IMR-90 (cell line): Measurements from ENCODE around the gene OR51B4. TPM values are rescaled to one million over a fixed set of nuclear protein-coding genes. Genes with fewer than 3 reads are reported as not detected.

ENCODE experiments used
- ATAC-seq: fragments of 200-7000 bp; cut with Tn5 transposase; 2 replicates; pipeline ENCODE4 v1.9.1; 2020; ENCODE audit warnings: low read depth, mild to moderate bottlenecking, moderate library complexity
- BruUV-seq: library from RNA; stranded (reverse); fragments of 400-500 nt; replicated peaks from 2 replicates; lab custom pipeline; 2021; lab: Mats Ljungman, UMichigan
- CTCF ChIA-PET: fragments of 300-600 bp; formaldehyde crosslinking; extraction: SDS; loops from one replicate; lab custom pipeline; 2021; ENCODE audit warnings: antibody characterized with exemption; lab: Yijun Ruan, JAX
- POLR2A ChIA-PET: fragments of 300-600 bp; sonication (Branson Sonifier 250); formaldehyde crosslinking; loops from one replicate; lab custom pipeline; 2022; ENCODE audit warnings: antibody characterized with exemption; ENCODE audit not compliant: unreplicated experiment; lab: Charles Lee
- DNase-seq: peaks from one replicate; pipeline ENCODE4 v3.0.0; 2013
- H2AFZ ChIP-seq: replicated peaks from 2 replicates; pipeline ENCODE3; 2013; ENCODE audit warnings: low read length, mild to moderate bottlenecking; ENCODE audit not compliant: poor library complexity
- H2AK5ac ChIP-seq: 2 replicates; pipeline ENCODE4 v1.6.1; 2013; ENCODE audit warnings: low read depth, low read length, inconsistent platforms
- H2AK9ac ChIP-seq: replicated peaks from 2 replicates; pipeline ENCODE3; 2013; ENCODE audit warnings: mild to moderate bottlenecking, low read depth, low read length, moderate library complexity; ENCODE audit not compliant: poor library complexity
- H2BK120ac ChIP-seq: 2 replicates; pipeline ENCODE4 v1.6.1; 2013; ENCODE audit warnings: low read depth, low read length, inconsistent platforms
- H2BK15ac ChIP-seq: 3 replicates; pipeline ENCODE4 v1.6.1; 2013; ENCODE audit warnings: low read depth, low read length, inconsistent platforms
- H2BK20ac ChIP-seq: 2 replicates; pipeline ENCODE4 v1.6.1; 2013; ENCODE audit warnings: low read depth, mild to moderate bottlenecking, inconsistent platforms, low read length, moderate library complexity
- H2BK5ac ChIP-seq: 2 replicates; pipeline ENCODE4 v1.6.1; 2013; ENCODE audit warnings: mild to moderate bottlenecking, low read depth, low read length, inconsistent platforms; ENCODE audit not compliant: poor library complexity, severe bottlenecking
- H3K14ac ChIP-seq: replicated peaks from 2 replicates; pipeline ENCODE4 v1.6.1; 2013; ENCODE audit warnings: low read depth, low read length, inconsistent platforms
- H3K18ac ChIP-seq: 2 replicates; pipeline ENCODE4 v1.6.1; 2013; ENCODE audit warnings: low read depth, low read length, control low read depth
- H3K23ac ChIP-seq: 2 replicates; pipeline ENCODE4 v1.6.1; 2013; ENCODE audit warnings: low read depth, low read length, inconsistent platforms
- H3K27ac ChIP-seq: 2 replicates; pipeline ENCODE4 v1.5.1; 2013; ENCODE audit warnings: mild to moderate bottlenecking, control low read depth, low read length; ENCODE audit not compliant: insufficient read depth
- H3K27me3 ChIP-seq: 2 replicates; pipeline ENCODE4 v1.6.1; 2013; ENCODE audit warnings: low read length; ENCODE audit not compliant: control insufficient read depth, insufficient read depth
- H3K36me3 ChIP-seq: 2 replicates; pipeline ENCODE4 v1.6.1; 2013; ENCODE audit warnings: low read length, mixed read lengths; ENCODE audit not compliant: control insufficient read depth, insufficient read depth
- H3K4ac ChIP-seq: 2 replicates; pipeline ENCODE4 v1.6.1; 2013; ENCODE audit warnings: low read depth, low read length, inconsistent platforms
- H3K4me1 ChIP-seq: 2 replicates; pipeline ENCODE4 v1.6.1; 2013; ENCODE audit warnings: low read length, mixed read lengths; ENCODE audit not compliant: control insufficient read depth, insufficient read depth
- H3K4me2 ChIP-seq: 2 replicates; pipeline ENCODE4 v1.6.1; 2013; ENCODE audit warnings: low read depth, mild to moderate bottlenecking, control low read depth, low read length, moderate library complexity
- H3K4me3 ChIP-seq: 2 replicates; pipeline ENCODE4 v1.5.1; 2013; ENCODE audit warnings: low read depth, mild to moderate bottlenecking, control low read depth, low read length, moderate library complexity; ENCODE audit not compliant: insufficient read depth
- H3K56ac ChIP-seq: 2 replicates; pipeline ENCODE4 v1.6.1; 2013; ENCODE audit warnings: low read length, inconsistent platforms; ENCODE audit not compliant: insufficient read depth; ENCODE audit errors: extremely low read depth
- H3K79me1 ChIP-seq, 2 experiments: 2 replicates each; pipeline ENCODE4 v1.6.1; 2013; ENCODE audit warnings: low read length in 2 of 2, inconsistent platforms in 1 of 2, low read depth in 1 of 2
- H3K9ac ChIP-seq: 2 replicates; pipeline ENCODE4 v1.6.1; 2013; ENCODE audit warnings: low read depth, low read length, control low read depth
- H3K9me1 ChIP-seq: 2 replicates; pipeline ENCODE4 v1.6.1; 2013; ENCODE audit warnings: low read length, inconsistent platforms; ENCODE audit not compliant: insufficient read depth
- H3K9me3 ChIP-seq: 2 replicates; pipeline ENCODE4 v1.6.1; 2013; ENCODE audit warnings: low read length; ENCODE audit not compliant: control insufficient read depth, insufficient read depth
- H4K20me1 ChIP-seq: 2 replicates; pipeline ENCODE4 v1.6.1; 2013; ENCODE audit warnings: low read length, inconsistent platforms; ENCODE audit not compliant: insufficient read depth
- H4K5ac ChIP-seq: 2 replicates; pipeline ENCODE4 v1.6.1; 2013; ENCODE audit warnings: mild to moderate bottlenecking, low read depth, low read length, control low read depth
- H4K8ac ChIP-seq, 2 experiments: 2 replicates each; pipeline ENCODE4 v1.6.1; 2013; ENCODE audit warnings: low read depth in 2 of 2, low read length in 2 of 2, control low read depth in 1 of 2, inconsistent platforms in 1 of 2
- H4K91ac ChIP-seq: 2 replicates; pipeline ENCODE4 v1.6.1; 2013; ENCODE audit warnings: low read depth, low read length, inconsistent platforms; ENCODE audit not compliant: insufficient read depth
- MXI1 ChIP-seq: IDR thresholded peaks from 2 replicates; pipeline ENCODE4 v1.6.1; 2012; ENCODE audit warnings: low read depth, mild to moderate bottlenecking, low read length, moderate library complexity, borderline replicate concordance
- RAD21 ChIP-seq: IDR thresholded peaks from 2 replicates; pipeline ENCODE4 v1.6.1; 2012; ENCODE audit warnings: low read length, improper control_type of control experiment
- SMC3 ChIP-seq: fragments of 150-350 bp; IDR thresholded peaks from 2 replicates; pipeline ENCODE4 v1.6.1; 2016; ENCODE audit warnings: low read depth, mild to moderate bottlenecking, antibody characterized with exemption, low read length, moderate library complexity
- WGBS, 2 experiments: methylation state at CpG; one replicate each; pipeline versions ENCODE4 v1.1.5 to v1.1.7; 2013; ENCODE audit warnings: missing lambda C conversion rate in 2 of 2; ENCODE audit not compliant: insufficient read length in 1 of 2; ENCODE audit errors: extremely low coverage in 2 of 2; 5-methylcytosine and 5-hydroxymethylcytosine counted together
- dilution Hi-C: fragments of 300-500 bp; cut with HindIII; formaldehyde crosslinking; loops from one replicate; pipeline ENCODE4 v1.14.3; 2018; ENCODE audit warnings: low sequenced_read_pairs; ENCODE audit not compliant: unreplicated experiment
- in situ Hi-C: fragments of 300-500 bp; cut with MboI; formaldehyde crosslinking; loops from 3 replicates; pipeline ENCODE4 v1.14.3; 2019; ENCODE audit warnings: low sequenced_read_pairs, inconsistent platforms, mixed read lengths
- intact Hi-C: fragments of 100-400 bp; cut with micrococcal nuclease; formaldehyde crosslinking; loops from 2 replicates; pipeline ENCODE4 v1.10.0; 2022
- polyA plus RNA-seq, 3 experiments: library from polyadenylated mRNA; depleted of rRNA; stranded (reverse); fragments of >200 nt; gene quantifications; 2 replicates each; pipeline ENCODE4 v1.2.3, GENCODE V29; 2012; ENCODE audit warnings: low replicate concordance in 1 of 3
- total RNA-seq: library from RNA; depleted of rRNA; stranded (reverse); fragments of >200 nt; gene quantifications from 2 replicates; pipeline ENCODE4 v1.2.3, GENCODE V29; 2012

Gene OR51B4
- total and polyA plus RNA-seq, 2 of the 4 experiments (the other 2 are of a cell fraction) = not detected

- no peak for TF ChIP-seq RAD21
- no peak for TF ChIP-seq MXI1
Observed at GRCh38 chr11:5280582-5281102, 21.1 kb downstream of the OR51B4 start (continued).

GRCh38 chr11:5279471-5280090 is 22.2 kb downstream of the OR51B4 start:
- peak overlapping the region; percentile 83 for H3K27ac ChIP-seq
- H3K4me2 ChIP-seq = no peak overlapping the region
- no peak overlapping the region for H2AK9ac ChIP-seq
- BruUV-seq = no TSS peak
- peak overlapping the region; percentile 97 for H2BK5ac ChIP-seq
- intact Hi-C loops = no loop called here
- peak overlapping the region; percentile 14; the same call in 1 of the 2 replicates for H3K9ac ChIP-seq
- H4K5ac ChIP-seq = peak overlapping the region; percentile 99
- peak overlapping the region; percentile 99 for H2BK15ac ChIP-seq
- peak overlapping the region; percentile 83 to 96 for H4K8ac ChIP-seq
- H3K14ac ChIP-seq = peak overlapping the region; percentile 92
- peak overlapping the region; percentile 96 for H3K4ac ChIP-seq
- H2BK20ac ChIP-seq = peak overlapping the region; percentile 97
- H3K18ac ChIP-seq = peak overlapping the region; percentile 99
- H3K23ac ChIP-seq = peak overlapping the region; percentile 79
- H4K20me1 ChIP-seq = no peaks in the 10 kb centered on the region
- peak overlapping the region; percentile 100 for H4K91ac ChIP-seq
- H2BK120ac ChIP-seq = peak overlapping the region; percentile 98
- H3K4me3 ChIP-seq = no peak overlapping the region
- ATAC-seq (no peak), DNase-seq (no peak)
- no peak for TF ChIP-seq SMC3
- dilution Hi-C loops = no loop called here
- H2AFZ ChIP-seq = peak overlapping the region; percentile 75
- in situ Hi-C loops = loop anchor here (10.0 kb wide), 1 partner anchor 85 kb away; no protein-coding TSS in a partner anchor
- ChIA-PET POLR2A (no interaction called here), CTCF (interaction anchor here (0.6 to 1.1 kb wide), 2 partner anchors 12 to 75 kb away, joined by 3 to 5 read pairs; no protein-coding TSS in a partner anchor)
- H3K9me3 ChIP-seq = no peaks in the 10 kb centered on the region
- no CpG with 5 or more reads among the region's 4 CpGs for WGBS, 2 experiments
- peak overlapping the region; percentile 93 for H2AK5ac ChIP-seq
- no peaks in the 10 kb centered on the region for H3K27me3 ChIP-seq
- H3K79me1 ChIP-seq = no peaks in the 10 kb centered on the region
- H3K56ac ChIP-seq = peak overlapping the region; percentile 70; the same call in 1 of the 2 replicates
- H3K9me1 ChIP-seq = peaks cover 7% of the 10 kb centered on the region
- H3K4me1 ChIP-seq = peaks cover 14% of the 10 kb centered on the region
- no peaks in the 10 kb centered on the region for H3K36me3 ChIP-seq
